GM12891 (cell line): ENCODE data around the gene GAR1.
"Not testable (repeated sequence)": the region's sequence is repeated elsewhere in the genome, so short reads cannot be mapped to it uniquely, and the experiment has no call there.

Source experiments
- DNase-seq: peaks from one replicate; pipeline ENCODE4 v3.0.0; 2011; ENCODE audit warnings: low spot score; ENCODE audit not compliant: insufficient read length
- FAIRE-seq: peaks from 2 replicates; lab custom pipeline; 2011; peaks lifted over from hg19 to GRCh38; lab: Jason Lieb, UNC
- PAX5 ChIP-seq: IDR thresholded peaks from 2 replicates; pipeline ENCODE4 v1.6.1; 2011; ENCODE audit warnings: low read length, moderate library complexity, mild to moderate bottlenecking; ENCODE audit not compliant: insufficient read depth, severe bottlenecking
- POLR2A ChIP-seq: IDR thresholded peaks from 2 replicates; pipeline ENCODE4 v1.6.1; 2011; ENCODE audit warnings: low read depth, low read length, control low read depth
- POLR2AphosphoS5 ChIP-seq: IDR thresholded peaks from 2 replicates; pipeline ENCODE4 v1.6.1; 2011; ENCODE audit warnings: low read depth, low read length, control low read depth
- POU2F2 ChIP-seq: IDR thresholded peaks from 2 replicates; pipeline ENCODE4 v1.6.1; 2011; ENCODE audit warnings: low read depth, mild to moderate bottlenecking, control low read depth, low read length, moderate library complexity
- SPI1 ChIP-seq: IDR thresholded peaks from 2 replicates; pipeline ENCODE4 v1.6.1; 2011; ENCODE audit warnings: low read depth, low read length, control low read depth
- TAF1 ChIP-seq: IDR thresholded peaks from 2 replicates; pipeline ENCODE4 v1.6.1; 2011; ENCODE audit warnings: low read depth, low read length, control low read depth

Gene GAR1

GRCh38 chr4:109833756-109834155 lies 18.2 kb downstream of the GAR1 start:
- TF ChIP-seq POU2F2 (no peak), SPI1 (no peak), POLR2A (no peak), POLR2AphosphoS5 (no peak)
- FAIRE-seq (no peak), DNase-seq (no peak)

DNA sequence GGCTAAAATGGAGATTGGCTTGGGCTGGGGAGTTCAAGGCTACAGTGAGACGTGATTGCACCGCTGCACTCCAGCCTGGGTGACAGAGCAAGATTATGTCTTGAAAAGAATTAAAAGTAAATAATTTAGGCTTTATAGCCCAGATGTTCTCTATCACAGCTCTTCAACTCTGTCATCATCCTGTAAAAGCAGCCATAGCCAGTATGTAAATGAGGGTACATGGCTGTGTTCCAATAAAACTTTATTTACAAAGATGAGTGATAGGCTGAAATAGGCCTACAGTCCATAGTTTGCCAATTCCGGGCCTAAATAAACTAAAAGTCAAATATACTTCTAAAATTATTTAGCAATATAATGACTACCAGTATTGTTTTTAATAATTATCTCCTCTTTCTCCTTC lies 21.4 kb downstream of the GAR1 start:
- TF ChIP-seq TAF1 (no peak), POLR2A (no peak)
- DNase-seq (no peak), FAIRE-seq (no peak)

GRCh38 chr4:109846395-109847098 lies 31.0 kb downstream of the GAR1 start:
- TF ChIP-seq TAF1 (no peak), POLR2A (no peak), POU2F2 (no peak), SPI1 (no peak), POLR2AphosphoS5 (no peak), PAX5 (no peak)
- DNase-seq: no peak
- FAIRE-seq: no peak

GRCh38 chr4:109847896-109848442 lies 32.4 kb downstream of the GAR1 start, which contains the start of gene LRIT3:
Gene LRIT3 (plus strand): TSS chr4:109848107. CDS start chr4:109848202, 95 bp downstream.
- DNase-seq (no peak), FAIRE-seq (no peak)
- no peak for TF ChIP-seq POU2F2

DNA sequence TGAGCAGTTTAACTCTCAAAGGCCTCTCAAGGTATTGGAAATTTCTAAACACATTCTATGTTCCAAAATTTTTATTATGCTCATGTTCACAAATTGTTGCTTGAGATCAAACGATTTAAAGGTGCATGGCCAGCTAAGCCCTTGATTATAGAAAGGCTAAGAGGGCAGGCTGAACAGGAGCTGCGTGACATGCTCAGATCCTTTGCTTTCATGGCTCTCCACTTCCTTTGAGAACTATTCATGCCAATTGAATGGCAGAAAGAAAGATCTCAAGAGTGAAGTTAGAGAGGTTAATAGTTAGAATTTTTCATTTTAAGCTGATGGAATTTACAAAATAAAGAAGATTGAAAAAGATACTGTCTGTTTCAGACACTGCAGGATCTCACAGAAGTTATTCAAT lies 32.9 kb downstream of the GAR1 start:
- FAIRE-seq: no peak
- DNase-seq: no peak
- TF ChIP-seq POU2F2: no peak
- no peak for TF ChIP-seq TAF1
- no peak for TF ChIP-seq POLR2A
- no peak for TF ChIP-seq PAX5
- TF ChIP-seq POLR2AphosphoS5: no peak
- no peak for TF ChIP-seq SPI1

- DNase-seq (no peak), FAIRE-seq (no peak)
- TF ChIP-seq SPI1 (no peak), PAX5 (no peak), POU2F2 (no peak), POLR2AphosphoS5 (no peak), TAF1 (no peak)
Measured at GRCh38 chr4:109850601-109851000, 35.0 kb downstream of the GAR1 start.

DNA sequence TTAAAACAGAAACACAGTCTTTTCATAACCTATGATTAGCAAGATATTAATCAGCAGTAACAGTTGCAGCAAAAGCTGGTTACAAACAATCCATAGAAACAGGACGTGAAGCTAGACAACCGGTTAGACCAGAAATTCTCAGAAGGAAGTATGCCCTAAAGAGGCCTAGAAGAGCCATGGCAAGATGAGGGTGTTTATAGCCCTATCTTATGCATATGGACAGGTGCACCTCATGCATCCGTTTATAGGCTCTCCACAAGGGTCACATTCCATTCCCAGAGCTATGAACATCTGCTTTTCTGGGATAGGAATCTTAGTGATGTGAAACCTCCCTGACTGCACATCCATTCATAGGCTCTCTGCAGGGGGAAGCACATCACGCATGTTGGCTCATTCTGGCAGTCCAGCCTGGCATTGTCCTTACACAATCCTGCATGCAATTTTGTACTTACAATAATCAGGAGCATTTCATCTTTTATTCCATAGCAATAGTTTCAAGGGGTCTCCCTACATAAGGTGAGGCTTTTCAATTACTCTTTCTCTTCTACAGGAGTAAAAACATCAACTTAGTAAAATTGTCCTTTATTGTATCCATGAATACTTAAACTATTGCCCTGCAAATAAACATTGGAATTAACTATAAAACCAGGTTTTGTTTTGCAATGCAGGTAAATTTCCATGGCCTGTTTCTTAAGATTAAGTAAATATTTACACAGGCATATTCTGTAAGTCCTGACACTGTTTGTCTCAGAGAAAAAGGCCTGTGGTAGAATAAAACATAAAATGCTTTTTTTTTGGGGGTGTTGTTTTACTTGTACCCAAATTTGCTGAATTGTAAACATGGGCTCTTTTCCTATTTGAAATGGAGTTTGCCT lies 44.1 kb downstream of the GAR1 start:
- DNase-seq, FAIRE-seq: not testable (repeated sequence)

DNA sequence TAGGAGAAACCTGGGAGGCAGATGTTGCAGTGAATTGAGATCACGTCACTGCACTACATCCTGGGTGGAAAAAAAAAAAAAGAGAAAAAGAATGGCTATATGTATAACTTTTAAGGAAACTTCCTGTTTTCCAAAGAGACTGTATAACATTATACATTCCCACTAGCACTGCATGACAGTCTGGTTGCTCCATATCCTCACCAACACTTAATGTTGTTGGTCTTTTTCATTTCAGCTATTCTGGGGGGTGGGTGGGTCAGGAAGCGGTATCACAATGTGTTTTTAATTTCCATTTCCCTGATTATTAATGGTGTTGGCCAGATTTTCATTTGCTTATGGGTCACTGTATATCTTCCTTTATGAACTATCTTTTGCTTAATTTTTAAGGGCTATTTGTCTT lies 45.7 kb downstream of the GAR1 start:
- FAIRE-seq (no peak), DNase-seq (no peak)
- TF ChIP-seq POLR2AphosphoS5: no peak
- no peak for TF ChIP-seq SPI1
- no peak for TF ChIP-seq POLR2A
- no peak for TF ChIP-seq POU2F2
- no peak for TF ChIP-seq TAF1
- TF ChIP-seq PAX5: no peak

DNA sequence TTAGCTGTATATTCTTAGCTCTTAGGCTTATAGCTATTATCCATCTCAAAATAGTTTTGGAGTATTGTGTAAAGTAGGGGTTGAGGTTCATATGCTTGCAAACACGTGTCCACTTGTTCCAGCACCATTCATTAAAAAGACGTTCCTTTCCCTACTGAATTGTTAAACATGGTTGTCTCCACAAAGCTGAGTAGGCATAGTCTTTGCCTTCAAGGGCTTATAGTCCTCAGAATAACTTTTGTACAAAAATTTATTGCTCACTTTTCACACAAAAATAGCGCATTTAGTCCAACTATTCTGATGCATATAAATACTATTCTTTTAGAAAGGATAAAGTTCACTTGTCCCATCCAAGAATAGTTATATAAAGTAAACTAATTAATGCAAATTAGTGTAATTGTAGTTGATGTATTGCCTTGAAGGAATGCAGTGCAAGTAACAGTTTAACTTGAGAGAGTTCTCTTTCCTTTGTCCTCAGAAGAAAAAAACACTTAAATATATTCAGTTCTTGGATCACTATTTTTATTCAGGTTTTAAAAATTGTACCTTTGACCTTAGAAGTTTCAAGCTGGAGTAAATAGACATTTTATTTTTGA lies 46.5 kb downstream of the GAR1 start:
- no peak for DNase-seq
- no peak for FAIRE-seq
- TF ChIP-seq PAX5: no peak
- no peak for TF ChIP-seq POLR2AphosphoS5
- no peak for TF ChIP-seq SPI1
- TF ChIP-seq TAF1: no peak
- TF ChIP-seq POLR2A: no peak
- TF ChIP-seq POU2F2: no peak

DNA sequence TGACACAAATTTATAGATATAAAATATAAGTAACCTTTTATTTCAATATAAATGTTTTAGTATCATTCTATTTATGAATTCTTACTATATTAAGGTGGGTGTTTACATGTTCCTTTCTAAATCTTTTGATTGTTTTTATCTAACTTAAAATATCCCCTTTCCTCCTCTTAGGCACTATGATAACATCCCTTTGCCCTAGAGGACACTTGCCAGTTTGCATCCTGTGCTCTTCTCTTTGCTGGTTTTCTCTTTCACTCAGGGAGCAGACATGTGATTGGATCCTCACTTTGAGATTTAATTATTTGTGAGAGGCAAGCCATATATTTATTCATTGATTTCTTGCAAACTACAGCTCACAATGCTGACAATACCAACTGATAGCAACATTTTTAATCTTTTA lies 48.6 kb downstream of the GAR1 start:
- FAIRE-seq (no peak), DNase-seq (no peak)
- TF ChIP-seq POU2F2: no peak
- no peak for TF ChIP-seq POLR2A
- TF ChIP-seq TAF1: no peak
